Panc1 (cell line): ENCODE data around the gene ACOT8. TPM values are rescaled to one million over a fixed set of nuclear protein-coding genes. Genes with fewer than 3 reads are reported as not detected.

ENCODE experiments used
- ATAC-seq: fragments of 200-7000 bp; cut with Tn5 transposase; 2 replicates; pipeline ENCODE4 v1.9.1; 2020; ENCODE audit warnings: mild to moderate bottlenecking, moderate library complexity
- BruUV-seq: library from RNA; stranded (reverse); fragments of 400-500 nt; replicated peaks from 2 replicates; lab custom pipeline; 2021; lab: Mats Ljungman, UMichigan
- CTCF ChIA-PET: fragments of 300-600 bp; sonication (Branson Sonifier 250); formaldehyde crosslinking; loops from one replicate; lab custom pipeline; 2022; ENCODE audit warnings: antibody characterized with exemption; lab: Charles Lee
- POLR2A ChIA-PET: fragments of 300-600 bp; sonication (Branson Sonifier 250); formaldehyde crosslinking; loops from one replicate; lab custom pipeline; 2022; ENCODE audit warnings: antibody characterized with exemption; lab: Charles Lee
- DNase-seq: peaks from one replicate; pipeline ENCODE4 v3.0.0-alpha.2; 2010; ENCODE audit warnings: low read depth, low spot score
- H3K27ac ChIP-seq: 2 replicates; pipeline ENCODE4 v1.5.1; 2011; ENCODE audit warnings: mild to moderate bottlenecking, low read length, inconsistent platforms
- H3K27me3 ChIP-seq: fragments of 200-500 bp; sonication (Bioruptor generic); 2 replicates; pipeline ENCODE4 v1.6.0; 2014; ENCODE audit warnings: low read length, inconsistent platforms; ENCODE audit not compliant: control insufficient read depth, insufficient read depth
- H3K36me3 ChIP-seq: fragments of 200-500 bp; sonication (Bioruptor generic); 2 replicates; pipeline ENCODE4 v1.5.1; 2014; ENCODE audit warnings: inconsistent platforms, mild to moderate bottlenecking, low read length, moderate library complexity; ENCODE audit not compliant: control insufficient read depth, insufficient read depth
- H3K4me1 ChIP-seq: 2 replicates; pipeline ENCODE4 v1.5.1; 2011; ENCODE audit warnings: inconsistent platforms, mild to moderate bottlenecking, low read length, moderate library complexity; ENCODE audit not compliant: control insufficient read depth, insufficient read depth
- H3K4me3 ChIP-seq, 2 experiments: 2 replicates each; pipeline ENCODE4 v1.5.1; 2011 to 2012; ENCODE audit warnings: low read depth in 2 of 2, low read length in 2 of 2, mild to moderate bottlenecking in 2 of 2, inconsistent platforms in 1 of 2, moderate library complexity in 1 of 2
- H3K9me3 ChIP-seq: fragments of 200-500 bp; sonication (Bioruptor generic); 2 replicates; pipeline ENCODE4 v1.5.1; 2014; ENCODE audit warnings: low read depth, mild to moderate bottlenecking, inconsistent platforms, low read length, moderate library complexity; ENCODE audit not compliant: control insufficient read depth, insufficient read depth
- CTCF ChIP-seq: fragments of 450-650 bp; IDR thresholded peaks from 2 replicates; pipeline ENCODE4 v1.5.1; 2017; ENCODE audit warnings: mild to moderate bottlenecking
- POLR2AphosphoS5 ChIP-seq: IDR thresholded peaks from 2 replicates; pipeline ENCODE4 v1.6.1; 2012; ENCODE audit warnings: mild to moderate bottlenecking, low read depth, low read length, moderate library complexity
- REST ChIP-seq, 2 experiments: IDR thresholded peaks; 2 replicates each; pipeline ENCODE4 v1.6.1; 2011 to 2012; ENCODE audit warnings: low read depth in 2 of 2, control low read depth in 1 of 2, low read length in 1 of 2, mild to moderate bottlenecking in 1 of 2, moderate library complexity in 1 of 2; ENCODE audit not compliant: insufficient read depth in 1 of 2
- SIN3A ChIP-seq: IDR thresholded peaks from 2 replicates; pipeline ENCODE4 v1.6.1; 2012; ENCODE audit warnings: low read depth, mild to moderate bottlenecking, low read length, moderate library complexity, borderline replicate concordance; ENCODE audit not compliant: insufficient read depth
- TCF7L2 ChIP-seq: IDR thresholded peaks from 2 replicates; pipeline ENCODE4 v1.6.1; 2011; ENCODE audit warnings: mild to moderate bottlenecking, low read depth, low read length, inconsistent platforms
- in situ Hi-C: cut with HindIII; loops from 2 replicates; pipeline ENCODE4 v1.10.0; 2016; ENCODE audit warnings: low sequenced_read_pairs, low pct_unique_long_range_greater_than_20kb
- intact Hi-C: fragments of 100-400 bp; cut with micrococcal nuclease; formaldehyde crosslinking; loops from one replicate; pipeline ENCODE4 v1.10.0; 2022; ENCODE audit not compliant: unreplicated experiment
- total RNA-seq: library from RNA; stranded (reverse); gene quantifications from one replicate; pipeline ENCODE4 v1.2.1, GENCODE V29; 2021; ENCODE audit not compliant: unreplicated experiment

The ACOT8 gene
- total RNA-seq, 1 experiment from 2014 or later: 21.1 TPM

- H3K9me3 ChIP-seq: no peaks in the 10 kb centered on the region
- ChIA-PET POLR2A (interaction anchor here (0.6 kb wide), 1 partner anchor 75 kb away, joined by 4 read pairs; no protein-coding TSS in a partner anchor), CTCF (no interaction called here)
- DNase-seq: no peak
- intact Hi-C loops (no loop called here), in situ Hi-C loops (no loop called here)
- H3K36me3 ChIP-seq: no peaks in the 10 kb centered on the region
- no peak for ATAC-seq
- no peak overlapping the region for H3K27ac ChIP-seq
- no peak overlapping the region for H3K4me3 ChIP-seq
- no TSS peak for BruUV-seq
- no peak for TF ChIP-seq CTCF
- TF ChIP-seq REST (IDR thresholded peaks at IDR 0.05; ENCODE audit: insufficient read depth in 1 of 2, low read depth in 2 of 2, low read length in 1 of 2): no peak
- no peak for TF ChIP-seq POLR2AphosphoS5
- no peak for TF ChIP-seq SIN3A
- no peak for TF ChIP-seq TCF7L2
- H3K27me3 ChIP-seq: no peaks in the 10 kb centered on the region
- H3K4me1 ChIP-seq: no peaks in the 10 kb centered on the region
Measured at GRCh38 chr20:45899046-45899835, 42.0 kb upstream of the ACOT8 start.

GRCh38 chr20:45898285-45898684 is 41.1 kb upstream of the ACOT8 start:
- Histone ChIP-seq H3K27me3 (no peaks in the 10 kb centered on the region), H3K9me3 (no peaks in the 10 kb centered on the region), H3K27ac (no peak overlapping the region), H3K4me3 (no peak overlapping the region), H3K4me1 (no peaks in the 10 kb centered on the region), H3K36me3 (no peaks in the 10 kb centered on the region; the same call in 1 of the 2 replicates)
- BruUV-seq: TSS peak; percentile 83
- no peak for TF ChIP-seq SIN3A
- TF ChIP-seq TCF7L2: no peak
- TF ChIP-seq REST (IDR thresholded peaks at IDR 0.05; ENCODE audit: insufficient read depth in 1 of 2, low read depth in 2 of 2, low read length in 1 of 2): no peak
- TF ChIP-seq CTCF: no peak
- TF ChIP-seq POLR2AphosphoS5: no peak
- POLR2A ChIA-PET: no interaction called here
- in situ Hi-C loops (no loop called here), intact Hi-C loops (no loop called here)
- CTCF ChIA-PET: no interaction called here
- no peak for DNase-seq
- no peak for ATAC-seq
